GM12873 (cell line): ENCODE measurements around the gene AP5Z1.
A peak's percentile ranks its signal among the peaks of the same experiment; 100 is the strongest.

Source experiments
- CTCF ChIP-seq: IDR thresholded peaks from 2 replicates; pipeline ENCODE4 v1.5.1; 2012; ENCODE audit warnings: low read depth, mild to moderate bottlenecking, moderate library complexity, low read length, control low read depth; ENCODE audit not compliant: insufficient read depth; ENCODE audit errors: missing control alignments

AP5Z1 gene

GRCh38 chr7:4820967-4821471 lies 45.6 kb downstream of the AP5Z1 start:
- no peak for TF ChIP-seq CTCF

GRCh38 chr7:4822677-4823076 lies 47.3 kb downstream of the AP5Z1 start:
- no peak for TF ChIP-seq CTCF

- no peak for TF ChIP-seq CTCF
Observed at GRCh38 chr7:4823441-4824119, 48.2 kb downstream of the AP5Z1 start.

GRCh38 chr7:4824120-4824775 lies 48.8 kb downstream of the AP5Z1 start:
- TF ChIP-seq CTCF, result no peak

- no peak for TF ChIP-seq CTCF
Observed at GRCh38 chr7:4825081-4825480, 49.7 kb downstream of the AP5Z1 start.

- TF ChIP-seq CTCF, result no peak
Observed at GRCh38 chr7:4828720-4829383, 53.4 kb downstream of the AP5Z1 start.

GRCh38 chr7:4830176-4830575 lies 54.8 kb downstream of the AP5Z1 start:
- TF ChIP-seq CTCF, result peak; percentile 78
